Measurements from ENCODE around the gene LAGE3. TPM values are rescaled to one million over a fixed set of nuclear protein-coding genes. Genes with fewer than 3 reads are reported as not detected.

Gene LAGE3
- total RNA-seq, 4 donors from 2014 or later, result 3.0 to 28.4 (median 23.3) TPM; not detected in 1

- H3K36me3 ChIP-seq, result no peaks in the 10 kb centered on the region
- H3K4me1 ChIP-seq, result no peaks in the 10 kb centered on the region
- TF ChIP-seq EP300 (IDR thresholded peaks at IDR 0.05; ENCODE audit: low read depth) (no peak), CTCF (IDR thresholded peaks at IDR 0.05) (no peak), POLR2AphosphoS5 (IDR thresholded peaks at IDR 0.05) (no peak), POLR2A (IDR thresholded peaks at IDR 0.05) (no peak)
- H3K9me3 ChIP-seq, result no peaks in the 10 kb centered on the region
- intact Hi-C loops (cut with DNase I; ENCODE audit: low total_unique reads), result no loop called here
- no peak overlapping the region for H3K27ac ChIP-seq
- WGBS, 2 donors (ENCODE audit: low coverage in 1 of 2), result 96% methylated on average over 11 of the region's 14 CpGs; no CpG with 5 or more reads in 1 of the 2 donors
- in situ Hi-C loops (cut with MboI; ENCODE audit: low pct_ligation_motif_present in 1 of 4, low pct_unique_long_range_greater_than_20kb in 1 of 4, low sequenced_read_pairs in 3 of 4), result no loop called here
- DNase-seq, result no peak
- H3K4me3 ChIP-seq, result no peak overlapping the region
- no peaks in the 10 kb centered on the region for H3K27me3 ChIP-seq
These were observed 13.5 kb downstream of the LAGE3 start for GRCh38 chrX:154465601-154466000.

DNA sequence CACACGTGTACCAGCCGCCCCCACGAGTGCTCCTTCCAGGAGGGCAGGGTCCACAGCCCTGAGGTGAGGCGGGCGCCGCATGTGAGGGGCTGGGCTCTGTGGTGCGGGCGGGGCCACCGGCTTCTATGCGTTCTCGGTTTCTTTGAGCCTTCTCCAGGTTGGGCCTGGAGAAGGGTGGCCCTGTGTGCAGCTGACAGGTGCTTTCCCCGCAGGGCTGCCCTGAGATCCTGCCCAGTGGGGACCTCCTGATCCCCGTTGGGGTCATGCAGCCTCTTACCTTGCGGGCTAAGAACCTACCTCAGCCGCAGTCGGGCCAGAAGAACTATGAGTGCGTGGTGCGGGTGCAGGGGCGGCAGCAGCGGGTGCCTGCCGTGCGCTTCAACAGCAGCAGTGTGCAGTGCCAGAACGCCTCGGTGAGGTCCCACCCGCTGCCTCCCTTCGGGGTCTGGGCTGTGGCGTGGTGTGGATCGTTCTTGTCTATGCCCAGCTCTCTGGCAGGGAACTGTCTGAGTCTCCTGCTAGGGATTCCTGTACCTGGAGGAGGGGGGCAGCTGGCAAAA lies 14.2 kb downstream of the LAGE3 start:
- H3K4me1 ChIP-seq, result no peaks in the 10 kb centered on the region
- H3K27me3 ChIP-seq, result no peaks in the 10 kb centered on the region
- no peak for TF ChIP-seq POLR2AphosphoS5 (IDR thresholded peaks at IDR 0.05)
- no peak for TF ChIP-seq CTCF (IDR thresholded peaks at IDR 0.05)
- TF ChIP-seq POLR2A (IDR thresholded peaks at IDR 0.05), result no peak
- no peak for TF ChIP-seq EP300 (IDR thresholded peaks at IDR 0.05; ENCODE audit: low read depth)
- in situ Hi-C loops (cut with MboI; ENCODE audit: low pct_ligation_motif_present in 1 of 4, low pct_unique_long_range_greater_than_20kb in 1 of 4, low sequenced_read_pairs in 3 of 4) (no loop called here), intact Hi-C loops (cut with DNase I; ENCODE audit: low total_unique reads) (no loop called here)
- H3K4me3 ChIP-seq, result no peak overlapping the region
- DNase-seq, result no peak
- no peak overlapping the region for H3K27ac ChIP-seq
- no peaks in the 10 kb centered on the region for H3K36me3 ChIP-seq
- WGBS, 2 donors (ENCODE audit: low coverage in 1 of 2), result 94% methylated on average over 28 of the region's 28 CpGs; no CpG with 5 or more reads in 1 of the 2 donors
- no peaks in the 10 kb centered on the region for H3K9me3 ChIP-seq

DNA sequence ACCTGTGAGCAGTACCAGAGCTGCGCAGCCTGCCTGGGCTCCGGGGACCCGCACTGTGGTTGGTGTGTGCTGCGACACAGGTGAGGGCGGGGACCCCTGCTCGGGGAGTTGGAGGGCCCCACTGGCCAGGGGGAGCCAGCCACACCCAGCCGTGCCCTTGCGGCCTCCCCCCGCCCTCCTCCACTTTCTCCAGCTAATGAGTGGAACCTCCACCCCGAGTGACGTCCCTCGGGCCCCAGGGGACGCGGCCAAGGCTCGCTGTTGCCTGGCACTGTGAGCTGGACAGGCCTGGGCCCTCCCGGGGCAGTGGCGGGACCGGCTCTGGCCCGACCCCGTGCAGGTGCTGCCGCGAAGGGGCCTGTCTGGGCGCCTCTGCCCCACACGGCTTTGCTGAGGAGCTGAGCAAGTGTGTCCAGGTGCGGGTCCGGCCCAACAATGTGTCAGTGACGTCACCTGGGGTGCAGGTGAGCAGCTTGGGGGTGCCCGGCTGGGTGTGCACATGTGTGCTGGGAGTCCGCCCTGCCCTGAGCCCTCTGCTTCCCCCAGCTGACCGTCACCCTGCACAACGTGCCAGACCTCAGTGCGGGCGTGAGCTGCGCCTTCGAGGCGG lies 15.4 kb downstream of the LAGE3 start:
- WGBS, 2 donors (ENCODE audit: low coverage in 1 of 2), result 88% methylated on average over 36 of the region's 36 CpGs; no CpG with 5 or more reads in 1 of the 2 donors
- in situ Hi-C loops (cut with MboI; ENCODE audit: low pct_ligation_motif_present in 1 of 4, low pct_unique_long_range_greater_than_20kb in 1 of 4, low sequenced_read_pairs in 3 of 4), result no loop called here
- intact Hi-C loops (cut with DNase I; ENCODE audit: low total_unique reads), result no loop called here

GRCh38 chrX:154462396-154462795 lies 16.7 kb downstream of the LAGE3 start:
- Histone ChIP-seq H3K36me3 (no peaks in the 10 kb centered on the region), H3K27me3 (no peaks in the 10 kb centered on the region), H3K9me3 (no peaks in the 10 kb centered on the region), H3K4me3 (no peak overlapping the region), H3K4me1 (peaks cover 2 to 9% (median 6%) of the 10 kb centered on the region in 4 donors), H3K27ac (no peak overlapping the region)
- intact Hi-C loops (cut with DNase I; ENCODE audit: low total_unique reads) (no loop called here), in situ Hi-C loops (cut with MboI; ENCODE audit: low pct_ligation_motif_present in 1 of 4, low pct_unique_long_range_greater_than_20kb in 1 of 4, low sequenced_read_pairs in 3 of 4) (no loop called here)
- 78% methylated on average over 8 of the region's 8 CpGs; no CpG with 5 or more reads in 1 of the 2 donors for WGBS, 2 donors (ENCODE audit: low coverage in 1 of 2)
- no peak for DNase-seq
- TF ChIP-seq CTCF (IDR thresholded peaks at IDR 0.05) (no peak), POLR2A (IDR thresholded peaks at IDR 0.05) (no peak), EP300 (IDR thresholded peaks at IDR 0.05; ENCODE audit: low read depth) (no peak), POLR2AphosphoS5 (IDR thresholded peaks at IDR 0.05) (no peak)

More for the DNA sequence above, 15.4 kb downstream of the LAGE3 start:
- Histone ChIP-seq H3K36me3 (no peaks in the 10 kb centered on the region), H3K9me3 (no peaks in the 10 kb centered on the region), H3K4me1 (peaks cover 2 to 9% (median 6%) of the 10 kb centered on the region in 4 donors), H3K27me3 (no peaks in the 10 kb centered on the region), H3K4me3 (no peak overlapping the region), H3K27ac (no peak overlapping the region)
- DNase-seq, result no peak
- no peak for TF ChIP-seq POLR2AphosphoS5 (IDR thresholded peaks at IDR 0.05)
- no peak for TF ChIP-seq EP300 (IDR thresholded peaks at IDR 0.05; ENCODE audit: low read depth)
- TF ChIP-seq POLR2A (IDR thresholded peaks at IDR 0.05), result no peak
- TF ChIP-seq CTCF (IDR thresholded peaks at IDR 0.05), result no peak
